Astrocyte of the spinal cord (primary cell): Measurements from ENCODE around the gene HDLBP.
"Not testable (repeated sequence)": the region's sequence is repeated elsewhere in the genome, so short reads cannot be mapped to it uniquely, and the experiment has no call there.

Source experiments
- DNase-seq: peaks from one replicate; pipeline ENCODE4 v3.0.0; 2011; ENCODE audit warnings: low read depth, low spot score
- H3K4me3 ChIP-seq: 2 replicates; pipeline ENCODE4 v1.5.1; 2011; ENCODE audit warnings: low read depth, mild to moderate bottlenecking, low read length, moderate library complexity
- in situ Hi-C: cut with HindIII; loops from 2 replicates; pipeline ENCODE4 v1.10.0; 2017; ENCODE audit warnings: low sequenced_read_pairs
- TF ChIP-seq, protein P1 (sequence below): IDR thresholded peaks from 2 replicates; pipeline ENCODE4 v1.5.1; 2012; ENCODE audit warnings: low read depth, mild to moderate bottlenecking, low read length, inconsistent platforms

Gene HDLBP

GRCh38 chr2:241198381-241199279 lies 116.8 kb downstream of the HDLBP start:
- H3K4me3 ChIP-seq, result no peak overlapping the region
- no peak for DNase-seq
- in situ Hi-C loops, result no loop called here
- TF ChIP-seq, protein P1, sequence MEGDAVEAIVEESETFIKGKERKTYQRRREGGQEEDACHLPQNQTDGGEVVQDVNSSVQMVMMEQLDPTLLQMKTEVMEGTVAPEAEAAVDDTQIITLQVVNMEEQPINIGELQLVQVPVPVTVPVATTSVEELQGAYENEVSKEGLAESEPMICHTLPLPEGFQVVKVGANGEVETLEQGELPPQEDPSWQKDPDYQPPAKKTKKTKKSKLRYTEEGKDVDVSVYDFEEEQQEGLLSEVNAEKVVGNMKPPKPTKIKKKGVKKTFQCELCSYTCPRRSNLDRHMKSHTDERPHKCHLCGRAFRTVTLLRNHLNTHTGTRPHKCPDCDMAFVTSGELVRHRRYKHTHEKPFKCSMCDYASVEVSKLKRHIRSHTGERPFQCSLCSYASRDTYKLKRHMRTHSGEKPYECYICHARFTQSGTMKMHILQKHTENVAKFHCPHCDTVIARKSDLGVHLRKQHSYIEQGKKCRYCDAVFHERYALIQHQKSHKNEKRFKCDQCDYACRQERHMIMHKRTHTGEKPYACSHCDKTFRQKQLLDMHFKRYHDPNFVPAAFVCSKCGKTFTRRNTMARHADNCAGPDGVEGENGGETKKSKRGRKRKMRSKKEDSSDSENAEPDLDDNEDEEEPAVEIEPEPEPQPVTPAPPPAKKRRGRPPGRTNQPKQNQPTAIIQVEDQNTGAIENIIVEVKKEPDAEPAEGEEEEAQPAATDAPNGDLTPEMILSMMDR, result no peak

DNA sequence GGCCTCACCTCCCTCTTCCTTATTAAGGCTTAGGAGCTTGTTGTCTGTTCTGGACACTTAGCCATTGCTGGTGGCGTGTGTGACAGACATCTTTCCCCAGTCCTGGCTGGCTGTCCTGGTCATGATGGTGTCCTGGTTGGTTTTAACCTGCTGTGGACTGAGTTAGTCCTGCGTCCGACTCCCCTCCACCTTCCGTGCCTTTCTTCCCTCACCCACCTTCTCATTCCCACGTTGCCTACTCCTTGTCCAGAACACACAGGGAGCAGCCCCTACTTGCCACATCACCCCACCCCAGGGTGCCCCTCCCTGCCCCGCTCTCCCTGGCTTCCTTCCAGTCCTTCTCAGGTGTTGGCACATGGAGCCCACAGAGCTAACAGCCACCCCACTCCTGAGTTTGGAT lies 117.5 kb downstream of the HDLBP start:
- no peak overlapping the region for H3K4me3 ChIP-seq
- in situ Hi-C loops, result no loop called here
- no peak for DNase-seq
- TF ChIP-seq, protein P1, result no peak

DNA sequence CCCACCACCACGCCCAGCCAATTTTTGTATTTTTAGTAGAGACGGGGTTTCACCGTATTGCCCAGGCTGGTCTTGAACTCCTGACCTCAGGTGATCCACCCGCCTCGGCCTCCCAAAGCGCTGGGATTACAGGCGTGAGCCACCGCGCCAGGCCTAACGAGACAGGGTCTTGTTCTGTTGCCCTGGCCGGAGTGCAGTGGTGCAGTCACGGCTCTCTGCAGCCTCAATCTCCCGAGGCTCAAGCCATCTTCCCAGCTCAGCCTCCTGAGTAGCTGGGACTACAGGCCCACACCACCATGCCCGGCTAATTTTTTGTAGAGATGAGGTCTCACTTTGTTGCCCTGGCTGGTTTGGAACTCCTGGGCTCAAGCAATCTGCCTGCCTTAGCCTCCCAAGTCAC lies 118.2 kb downstream of the HDLBP start:
- in situ Hi-C loops, DNase-seq, H3K4me3 ChIP-seq: not testable (repeated sequence)

DNA sequence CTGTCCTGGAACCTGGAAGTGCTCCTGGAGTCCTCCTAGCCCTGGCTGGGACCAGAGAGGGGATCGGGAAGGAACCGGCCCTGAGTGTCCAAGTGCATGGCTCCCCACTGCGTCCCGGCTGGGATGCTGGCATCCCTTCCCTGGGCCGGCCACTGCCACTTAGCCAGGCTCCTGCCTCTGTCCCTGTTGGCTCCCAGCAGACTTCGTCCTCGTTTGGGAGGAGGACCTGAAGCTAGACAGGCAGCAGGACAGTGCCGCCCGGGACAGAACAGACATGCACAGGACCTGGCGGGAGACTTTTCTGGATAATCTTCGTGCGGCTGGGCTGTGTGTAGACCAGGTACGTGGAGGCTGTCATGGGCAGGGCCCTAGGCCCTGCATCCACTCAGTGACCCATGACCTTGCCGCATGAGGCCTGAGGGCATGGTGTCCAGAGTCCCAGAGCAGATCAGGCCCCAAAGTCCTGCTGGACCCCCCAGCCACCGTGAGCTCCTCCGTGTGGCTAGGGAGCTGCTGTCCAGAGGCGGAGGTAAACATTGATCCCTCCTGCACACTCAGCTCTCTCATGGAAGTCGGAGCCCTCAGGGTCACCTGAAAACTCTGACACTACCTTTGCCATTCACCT lies 119.9 kb downstream of the HDLBP start:
- TF ChIP-seq, protein P1, result no peak
- no peak overlapping the region for H3K4me3 ChIP-seq
- no peak for DNase-seq
- in situ Hi-C loops, result no loop called here

- in situ Hi-C loops, result no loop called here
- H3K4me3 ChIP-seq, result no peak overlapping the region
- TF ChIP-seq, protein P1, result no peak
- no peak for DNase-seq
Observed at GRCh38 chr2:241194811-241195210, 120.7 kb downstream of the HDLBP start.

DNA sequence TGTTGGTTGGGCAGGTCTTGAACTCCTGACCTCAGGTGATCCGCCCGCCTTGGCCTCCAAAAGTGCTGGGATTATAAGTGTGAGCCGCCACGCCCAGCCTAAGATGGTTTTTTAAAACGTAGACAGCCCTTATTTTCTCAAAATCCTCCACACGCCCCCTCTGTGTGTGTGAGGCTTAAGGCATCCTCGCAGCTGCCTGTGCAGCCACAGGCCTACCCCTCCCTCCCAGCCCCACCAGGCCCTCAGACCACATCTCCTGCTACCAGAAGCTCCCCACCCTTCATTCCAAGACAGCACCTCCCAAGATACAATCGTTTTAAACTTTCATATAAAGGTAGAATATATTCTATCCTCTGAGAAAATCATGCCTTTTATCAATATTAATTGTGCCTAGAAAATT lies 122.2 kb downstream of the HDLBP start:
- in situ Hi-C loops, result no loop called here
- DNase-seq, result no peak
- TF ChIP-seq, protein P1, result no peak
- H3K4me3 ChIP-seq, result no peak overlapping the region

DNA sequence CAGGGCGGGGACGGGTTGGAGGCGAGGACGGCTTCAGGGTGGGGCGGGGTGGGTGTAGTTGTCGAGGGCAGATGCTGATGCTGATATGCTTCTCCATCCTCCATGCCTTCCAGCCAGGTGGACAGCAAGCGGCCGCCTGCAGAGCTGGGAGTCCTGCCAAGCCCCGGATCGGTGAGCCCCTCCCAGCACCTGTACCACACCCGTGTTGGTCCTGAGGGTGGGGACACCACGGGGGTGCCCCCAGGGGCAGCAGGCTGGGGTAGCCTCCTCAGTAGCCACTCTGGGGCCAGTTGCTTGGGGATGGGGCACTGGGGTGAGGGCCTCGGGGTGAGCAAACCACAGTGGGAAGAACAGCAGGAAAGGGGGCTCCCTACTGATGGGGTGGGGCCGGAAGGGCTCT lies 124.4 kb downstream of the HDLBP start:
- H3K4me3 ChIP-seq, result no peak overlapping the region
- DNase-seq, result no peak
- TF ChIP-seq, protein P1, result no peak
- in situ Hi-C loops, result no loop called here
